Measurements from ENCODE around the gene KCND3.

The KCND3 gene

GRCh38 chr1:111956155-111956771 is 33.2 kb downstream of the KCND3 start:
- no peak for DNase-seq

DNA sequence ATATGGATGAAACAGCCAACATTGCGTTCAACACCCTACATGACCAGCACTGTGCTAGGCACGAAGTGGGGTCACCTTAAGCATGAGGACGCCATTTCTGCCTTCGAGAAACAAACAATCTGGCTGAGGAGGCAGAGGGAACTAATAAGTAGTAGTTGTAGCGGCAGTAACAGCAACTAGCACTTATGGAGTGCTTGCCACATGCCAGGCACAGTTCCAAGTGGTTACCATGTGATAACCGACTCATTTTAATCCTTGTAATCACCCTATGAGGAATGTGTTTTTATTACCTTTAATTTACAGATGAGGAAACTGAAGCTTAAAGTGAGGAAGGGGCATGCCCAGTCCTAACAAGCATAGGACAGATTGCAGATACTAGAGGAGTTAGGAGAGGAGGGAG is 33.7 kb downstream of the KCND3 start:
- no peak for DNase-seq

- no peak for DNase-seq
These were observed 35.7 kb downstream of the KCND3 start for GRCh38 chr1:111953797-111954196.

- no peak for DNase-seq
These were observed 37.3 kb downstream of the KCND3 start for GRCh38 chr1:111952125-111952657.

- DNase-seq = peak; percentile 61
These were observed 41.0 kb downstream of the KCND3 start for GRCh38 chr1:111948209-111949171.

- DNase-seq = no peak
These were observed 45.4 kb downstream of the KCND3 start for GRCh38 chr1:111943846-111944749.

DNA sequence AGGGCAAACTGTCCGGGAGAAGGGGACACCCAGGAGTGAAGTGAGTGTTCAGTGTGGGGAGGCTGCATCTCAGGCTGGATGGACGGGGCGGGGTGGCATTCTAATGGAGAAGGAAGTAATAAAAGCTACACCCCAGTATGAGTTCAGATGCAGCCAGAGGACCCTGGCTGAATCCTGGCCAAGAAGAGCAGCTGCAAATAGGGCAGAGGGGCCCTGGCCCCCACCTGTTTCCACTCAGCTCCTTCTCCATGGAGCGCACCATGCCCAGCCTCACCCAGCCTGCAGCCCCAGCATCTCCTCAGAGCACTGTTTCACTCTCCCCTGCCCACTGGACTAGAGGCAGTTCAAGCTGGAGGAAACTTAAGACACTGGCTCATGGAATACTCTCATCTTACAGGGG is 46.4 kb downstream of the KCND3 start:
- DNase-seq = no peak

DNA sequence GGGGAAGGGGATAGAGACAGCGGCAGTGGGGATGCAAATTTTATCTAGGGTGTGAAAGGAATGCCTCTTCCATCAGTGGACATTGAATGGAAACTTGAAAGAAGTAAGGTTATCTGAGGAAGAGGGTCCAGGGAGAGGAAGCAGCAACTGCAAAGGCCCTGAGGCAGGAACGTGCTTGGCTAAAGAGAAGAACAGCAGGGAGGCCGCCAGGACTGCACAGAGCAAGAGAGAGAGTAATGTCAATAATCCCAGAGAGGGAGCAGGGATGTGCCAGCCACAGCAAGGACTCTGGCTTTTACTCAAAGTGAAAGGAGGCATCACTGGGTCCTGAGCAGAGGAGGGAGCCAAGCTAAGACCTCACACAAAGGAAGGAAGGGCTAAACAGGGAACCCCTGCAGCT is 50.9 kb downstream of the KCND3 start:
- DNase-seq = no peak

- DNase-seq = no peak
These were observed 51.3 kb downstream of the KCND3 start for GRCh38 chr1:111938123-111938522.

DNA sequence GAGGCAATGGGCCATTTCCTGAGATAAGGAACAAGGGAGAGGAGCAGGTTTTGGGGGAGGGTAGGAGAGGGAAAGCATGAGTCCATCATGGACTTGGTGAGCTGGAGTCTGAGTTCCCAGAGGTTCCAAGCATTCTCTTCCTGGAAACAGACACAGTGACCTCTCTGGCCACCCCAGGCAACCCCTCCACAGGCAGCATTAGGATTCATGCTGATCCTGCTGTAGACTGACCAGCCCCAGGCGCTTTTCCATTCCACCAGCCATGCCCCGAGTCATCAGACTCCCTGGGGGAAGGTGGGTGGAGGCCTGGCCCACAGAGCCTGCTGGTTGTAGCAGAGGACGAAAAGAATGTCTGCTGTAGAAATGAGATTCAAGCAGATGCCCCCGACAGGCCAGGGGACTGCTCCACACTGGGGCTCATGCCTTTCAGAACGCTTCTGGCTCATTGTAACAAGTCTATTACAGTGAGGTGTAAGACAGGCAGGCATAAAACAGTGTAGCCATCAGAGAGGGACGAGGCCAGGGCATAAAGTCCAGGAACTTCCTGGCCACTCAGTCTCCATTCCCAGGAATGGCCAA is 52.2 kb downstream of the KCND3 start:
- no peak for DNase-seq

DNA sequence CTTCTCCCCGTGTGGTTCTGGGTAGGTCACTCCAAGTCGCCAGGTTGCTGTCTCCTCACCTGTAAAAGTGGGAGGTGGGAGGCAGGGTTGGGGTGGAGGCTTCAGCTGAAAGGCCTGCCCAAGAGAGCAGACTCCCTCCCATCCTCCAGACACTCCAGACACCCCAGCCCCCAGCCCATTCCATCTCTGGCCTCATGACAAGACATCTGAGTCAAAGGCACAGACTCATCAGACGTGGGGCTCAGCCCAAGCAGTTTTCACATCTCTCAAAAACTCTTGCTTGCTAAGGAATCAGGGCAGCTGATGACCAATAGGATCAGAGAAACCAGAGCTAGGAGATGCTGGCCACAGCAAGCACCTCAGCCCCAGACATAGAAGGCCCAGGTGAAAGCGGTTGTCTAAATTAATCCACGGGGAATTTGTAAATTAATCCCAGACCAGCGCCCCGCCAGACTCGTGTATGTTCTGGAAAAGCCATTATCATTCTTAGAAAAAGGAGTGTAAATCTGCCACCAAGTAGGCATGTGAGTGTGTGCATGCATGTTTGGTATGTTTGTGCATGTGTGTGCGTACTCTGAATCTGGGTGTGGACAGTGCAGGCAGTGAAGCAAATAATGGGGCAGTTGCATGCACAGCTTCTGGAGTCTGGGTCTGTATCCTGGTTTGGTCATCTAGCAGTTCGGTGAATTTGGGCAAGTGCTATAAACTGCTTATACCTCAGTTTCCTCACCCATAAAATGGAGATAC is 55.2 kb downstream of the KCND3 start:
- DNase-seq = no peak

GRCh38 chr1:111930356-111930755 is 59.1 kb downstream of the KCND3 start:
- DNase-seq = no peak

- DNase-seq = no peak
These were observed 60.9 kb downstream of the KCND3 start for GRCh38 chr1:111928531-111928930.

GRCh38 chr1:111927652-111928051 is 61.8 kb downstream of the KCND3 start:
- DNase-seq = no peak

GRCh38 chr1:111924786-111925185 is 64.7 kb downstream of the KCND3 start:
- DNase-seq = no peak

DNA sequence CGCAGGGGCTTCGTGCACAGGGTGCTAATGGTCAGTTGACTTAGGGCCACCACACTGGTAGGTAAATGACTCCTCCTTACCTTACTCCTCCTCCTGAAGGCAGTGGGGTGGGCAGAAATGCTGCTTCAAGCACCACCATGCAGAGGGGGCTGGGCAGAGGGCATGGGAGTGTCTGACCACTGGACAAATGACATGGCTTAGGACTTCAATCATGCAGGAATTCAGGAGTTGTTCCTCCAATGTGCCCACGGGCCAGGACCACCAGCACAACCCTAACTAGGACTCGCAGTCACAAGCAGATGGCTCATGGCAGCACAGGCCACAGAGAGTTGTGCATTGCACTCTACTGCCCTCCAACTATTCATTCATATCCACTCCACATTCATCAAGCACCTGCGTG is 65.7 kb downstream of the KCND3 start:
- no peak for DNase-seq

GRCh38 chr1:111921948-111922347 is 67.5 kb downstream of the KCND3 start:
- DNase-seq = no peak

- DNase-seq = peak; percentile 56
These were observed 69.0 kb downstream of the KCND3 start for GRCh38 chr1:111920221-111921024.

DNA sequence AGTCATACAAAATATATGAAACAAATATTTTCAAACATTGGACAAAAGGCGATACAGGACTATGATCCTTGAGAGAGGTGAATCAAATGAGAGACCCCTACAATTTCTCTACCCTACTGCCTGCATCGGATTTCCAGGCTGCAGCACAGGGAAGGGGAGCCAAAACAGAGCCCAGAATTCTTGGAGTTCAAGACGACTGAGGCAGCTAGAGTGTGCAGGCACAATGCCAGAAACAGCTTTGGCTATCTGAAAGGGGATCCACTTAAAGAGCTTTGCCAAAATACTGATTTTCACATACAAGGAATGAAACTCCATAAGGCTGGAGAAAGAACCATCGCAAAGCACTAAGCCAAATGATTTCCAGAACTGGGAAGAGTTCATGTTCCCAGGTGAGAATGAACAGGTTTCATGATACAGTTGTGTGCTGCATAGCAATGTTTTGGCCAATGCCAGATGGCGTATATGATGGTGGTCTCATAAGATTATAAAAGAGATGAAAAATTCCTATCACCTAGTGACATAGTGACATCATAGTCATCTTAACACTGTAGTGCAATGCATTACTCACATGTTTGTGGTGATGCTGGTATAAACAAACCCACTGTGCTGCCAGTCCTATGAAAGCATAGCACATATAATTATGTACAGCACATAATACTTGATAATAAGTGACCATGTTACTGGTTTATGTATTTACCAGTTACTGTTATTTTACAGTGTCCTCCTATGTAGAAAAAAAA is 77.5 kb downstream of the KCND3 start:
- no peak for DNase-seq

DNA sequence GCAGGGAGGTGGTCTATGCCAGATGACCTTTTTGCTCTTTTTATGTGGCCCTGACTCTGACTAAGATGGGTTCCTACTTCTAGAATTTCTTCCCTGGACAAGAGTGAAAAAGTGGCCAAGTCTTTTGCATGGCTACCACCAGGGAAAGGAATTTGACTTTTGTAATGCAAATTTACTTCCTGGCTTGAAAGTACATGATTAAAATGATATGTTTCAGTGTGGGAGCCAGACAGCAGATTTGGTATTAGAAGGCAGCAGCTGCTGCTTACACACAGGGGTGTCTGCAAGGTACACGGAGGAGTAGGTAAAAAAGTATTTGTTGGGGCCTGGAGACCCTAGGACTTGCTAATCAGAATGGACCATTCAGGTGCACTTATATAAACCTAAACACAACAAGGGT is 78.4 kb downstream of the KCND3 start:
- no peak for DNase-seq

Measured in NCI-H2171 (cell line).